ENCODE measurements around the gene THY1. TPM values are rescaled to one million over a fixed set of nuclear protein-coding genes. Genes with fewer than 3 reads are reported as not detected.

Gene THY1
- total and polyA plus RNA-seq, 3 experiments from 2014 or later, result 0.40 to 0.74 TPM; not detected in 1

Other genes with a start within 250 kb of the THY1 start
- gene NHERF4, start 237.7 kb downstream of the THY1 start, total RNA-seq, result under 1 TPM in 1 of 2 experiments, not detected in 1; 0.42 TPM
- gene NHERF4, start 237.7 kb downstream of the THY1 start, polyA plus RNA-seq, result not detected
- 10 to 100 TPM; 25.9 to 26.1 TPM for gene CBL, start 216.8 kb downstream of the THY1 start, total RNA-seq
- 10.4 TPM for gene CBL, start 216.8 kb downstream of the THY1 start, polyA plus RNA-seq
- 1 to 10 TPM; 2.0 to 2.7 TPM for gene MCAM, start 106.0 kb downstream of the THY1 start, total RNA-seq
- gene MCAM, start 106.0 kb downstream of the THY1 start, polyA plus RNA-seq, result 1.6 TPM
- 10 to 100 TPM; 33.2 to 34.8 TPM for gene RNF26, start 88.6 kb downstream of the THY1 start, total RNA-seq
- 46.1 TPM for gene RNF26, start 88.6 kb downstream of the THY1 start, polyA plus RNA-seq
- not detected for gene C1QTNF5, start 82.3 kb downstream of the THY1 start, total RNA-seq
- not detected for gene C1QTNF5, start 82.3 kb downstream of the THY1 start, polyA plus RNA-seq
- not detected for gene MFRP, start 76.5 kb downstream of the THY1 start, total RNA-seq
- not detected for gene MFRP, start 76.5 kb downstream of the THY1 start, polyA plus RNA-seq
- gene USP2, start 41.5 kb downstream of the THY1 start, total RNA-seq, result under 1 TPM; 0.15 to 0.51 TPM
- gene USP2, start 41.5 kb downstream of the THY1 start, polyA plus RNA-seq, result not detected

Data from CD8-positive, alpha-beta memory T cell (primary cell).